ENCODE measurements around the gene B3GNT2.
A peak's percentile ranks its signal among the peaks of the same experiment; 100 is the strongest.
"Not testable (repeated sequence)": the region's sequence is repeated elsewhere in the genome, so short reads cannot be mapped to it uniquely, and the experiment has no call there.

B3GNT2 gene, protein sequence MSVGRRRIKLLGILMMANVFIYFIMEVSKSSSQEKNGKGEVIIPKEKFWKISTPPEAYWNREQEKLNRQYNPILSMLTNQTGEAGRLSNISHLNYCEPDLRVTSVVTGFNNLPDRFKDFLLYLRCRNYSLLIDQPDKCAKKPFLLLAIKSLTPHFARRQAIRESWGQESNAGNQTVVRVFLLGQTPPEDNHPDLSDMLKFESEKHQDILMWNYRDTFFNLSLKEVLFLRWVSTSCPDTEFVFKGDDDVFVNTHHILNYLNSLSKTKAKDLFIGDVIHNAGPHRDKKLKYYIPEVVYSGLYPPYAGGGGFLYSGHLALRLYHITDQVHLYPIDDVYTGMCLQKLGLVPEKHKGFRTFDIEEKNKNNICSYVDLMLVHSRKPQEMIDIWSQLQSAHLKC

DNA sequence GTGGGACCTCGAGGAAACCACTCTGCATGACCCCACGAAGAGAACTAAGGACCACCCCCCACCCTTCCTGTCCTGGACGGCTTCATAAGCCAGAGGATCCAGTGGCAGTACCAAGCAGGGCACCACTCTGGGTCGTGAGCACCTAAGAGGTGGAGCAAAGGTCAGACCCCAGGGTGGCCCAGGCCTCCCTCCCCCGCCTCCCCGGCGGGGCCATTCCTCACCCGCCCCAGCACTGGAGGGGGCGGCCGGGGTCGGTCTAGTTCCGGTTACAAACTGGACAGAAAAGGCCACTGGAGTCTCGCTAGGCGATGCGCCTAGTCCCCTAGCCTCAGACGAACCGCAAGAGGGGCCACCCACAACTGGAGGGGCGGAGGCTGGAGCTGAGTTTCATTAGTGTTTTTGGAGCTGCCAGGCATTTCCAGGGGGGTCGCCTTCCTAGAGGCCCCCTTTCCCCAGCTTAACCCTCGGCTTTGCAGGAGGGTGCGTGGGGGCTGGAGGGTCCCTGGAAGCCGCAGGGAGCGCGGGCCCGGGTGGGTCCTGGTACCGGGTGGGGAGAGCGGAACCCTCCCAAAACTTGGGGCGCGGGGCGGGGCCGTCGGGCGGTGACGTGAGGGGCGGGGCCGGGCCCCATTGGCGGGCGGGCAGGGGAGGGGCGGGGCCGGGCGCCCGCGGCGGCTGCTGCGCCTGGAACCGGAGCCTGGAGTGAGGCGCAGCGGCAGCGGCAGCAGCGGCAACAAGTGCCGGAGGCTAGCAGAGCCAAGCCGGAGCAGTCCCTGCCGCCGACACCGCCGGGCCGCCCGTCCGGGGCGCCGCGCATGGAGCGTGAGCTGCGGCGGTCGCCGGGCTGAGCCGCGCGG lies at the start of gene B3GNT2:
Gene B3GNT2, plus strand, starts transcription at position 695 of the 857 bp plus-strand sequence. CDS start 26,106 bp downstream, outside the sequence.
- peak; percentile 88 to 91 for DNase-seq

DNA sequence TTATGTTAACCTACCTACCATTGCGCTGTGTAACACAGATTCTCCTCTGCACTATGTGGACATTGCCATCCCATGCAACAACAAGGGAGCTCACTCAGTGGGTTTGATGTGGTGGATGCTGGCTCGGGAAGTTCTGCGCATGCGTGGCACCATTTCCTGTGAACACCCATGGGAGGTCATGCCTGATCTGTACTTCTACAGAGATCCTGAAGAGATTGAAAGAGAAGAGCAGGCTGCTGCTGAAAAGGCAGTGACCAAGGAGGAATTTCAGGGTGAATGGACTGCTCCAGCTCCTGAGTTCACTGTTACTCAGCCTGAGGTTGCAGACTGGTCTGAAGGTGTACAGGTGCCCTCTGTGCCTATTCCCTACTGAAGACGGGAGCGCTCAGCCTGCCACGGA lies 49.1 kb upstream of the B3GNT2 start:
- peak; percentile 20 to 22 for DNase-seq

DNA sequence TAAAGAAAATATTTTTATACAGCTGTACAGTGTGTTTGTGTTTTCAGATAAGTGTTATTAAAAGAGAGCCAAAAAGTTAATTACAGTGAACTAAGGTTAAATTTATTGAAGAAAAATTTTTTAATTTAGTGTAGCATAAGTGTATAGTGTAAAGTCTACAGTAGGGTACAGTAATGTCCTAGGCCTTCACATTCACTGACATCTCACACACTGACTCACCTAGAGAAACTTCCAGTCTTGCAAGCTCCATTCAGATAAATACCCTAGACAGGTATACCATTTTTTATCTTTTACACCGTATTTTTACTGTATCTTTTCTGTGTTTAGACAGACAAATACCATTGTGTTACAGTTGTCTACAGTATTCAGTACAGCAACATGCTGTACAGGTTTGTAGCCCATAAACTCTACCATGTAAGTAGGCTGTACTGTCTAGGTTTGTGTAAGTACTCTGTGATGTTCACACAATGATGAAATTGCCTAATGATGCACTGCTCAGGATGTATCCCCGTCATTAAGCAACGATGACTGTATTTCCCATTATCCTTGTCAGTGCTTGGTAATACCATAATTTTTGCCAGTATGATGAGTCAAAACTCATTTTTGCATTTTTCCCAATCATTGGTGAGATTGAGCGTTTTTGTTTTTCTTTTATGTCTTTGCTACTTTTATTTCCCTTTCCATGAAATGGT lies 48.2 kb upstream of the B3GNT2 start:
- DNase-seq = no peak

DNA sequence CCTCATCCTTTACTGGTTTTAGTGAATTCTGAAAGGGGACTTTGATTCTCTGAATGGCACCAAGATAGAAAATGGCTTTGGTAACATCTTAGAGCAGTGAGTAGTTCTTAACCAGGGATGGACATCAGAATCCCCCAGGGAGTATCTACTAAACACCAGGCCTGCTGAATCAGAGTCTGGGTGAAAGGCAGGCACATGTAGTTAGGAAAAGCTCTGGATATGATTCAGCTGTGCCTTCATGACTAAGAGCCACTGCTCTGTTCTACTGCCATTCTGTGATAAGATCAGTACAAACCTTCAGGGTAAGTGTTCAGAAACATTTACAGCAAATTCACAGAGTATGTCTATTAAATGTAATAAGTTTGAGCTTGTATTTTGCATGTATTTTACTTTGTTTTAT lies 46.2 kb upstream of the B3GNT2 start:
- DNase-seq = no peak

DNA sequence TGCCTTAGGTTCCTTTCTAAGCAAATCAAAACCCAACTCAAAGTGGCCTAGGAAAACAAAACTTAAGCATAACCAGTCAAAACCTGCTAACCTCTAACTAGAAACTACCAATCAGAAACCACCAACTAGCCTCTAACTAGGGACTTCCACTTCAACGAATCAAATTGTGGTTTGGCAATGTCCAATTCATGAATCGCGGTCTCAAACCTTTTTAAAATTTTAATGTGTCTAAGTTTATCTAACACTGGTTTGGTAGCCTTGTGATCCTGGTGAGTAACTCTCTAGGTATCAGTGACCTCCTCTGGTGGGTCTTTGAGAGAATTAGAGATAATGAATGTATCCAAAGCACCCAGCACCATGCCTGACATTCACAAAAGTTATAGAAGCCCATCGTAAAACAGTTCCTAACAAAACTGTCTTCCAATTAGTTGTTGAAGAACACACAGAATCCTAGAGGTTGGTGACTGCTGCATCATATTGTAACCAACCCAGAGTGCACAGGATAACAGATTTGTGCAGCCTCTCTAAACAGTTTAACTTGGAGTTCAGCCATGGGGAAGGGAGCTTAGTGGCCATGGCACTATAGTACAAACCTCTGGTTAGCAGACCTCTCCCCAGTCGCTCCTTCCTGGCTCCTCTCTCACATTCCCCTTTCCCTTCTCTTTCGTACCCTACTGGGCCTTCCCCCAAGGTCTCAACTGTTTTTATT lies 45.2 kb upstream of the B3GNT2 start:
- no peak for DNase-seq

DNA sequence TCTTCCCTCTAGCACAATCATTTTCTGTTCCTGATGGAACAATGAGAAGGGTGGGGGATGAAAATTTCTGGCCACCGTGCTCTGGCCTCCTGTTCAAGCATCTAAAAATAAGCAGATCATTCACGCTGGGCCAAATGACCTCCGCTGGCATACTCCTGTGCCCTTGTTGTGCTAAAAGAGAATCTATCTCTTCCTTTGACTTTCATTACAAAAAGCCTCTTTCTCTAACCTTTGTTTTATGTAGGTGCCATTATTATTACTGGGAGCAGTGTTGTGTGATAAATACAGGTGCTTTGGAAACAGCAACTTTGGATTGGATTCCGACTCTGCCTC lies 44.6 kb upstream of the B3GNT2 start:
- DNase-seq = no peak

DNA sequence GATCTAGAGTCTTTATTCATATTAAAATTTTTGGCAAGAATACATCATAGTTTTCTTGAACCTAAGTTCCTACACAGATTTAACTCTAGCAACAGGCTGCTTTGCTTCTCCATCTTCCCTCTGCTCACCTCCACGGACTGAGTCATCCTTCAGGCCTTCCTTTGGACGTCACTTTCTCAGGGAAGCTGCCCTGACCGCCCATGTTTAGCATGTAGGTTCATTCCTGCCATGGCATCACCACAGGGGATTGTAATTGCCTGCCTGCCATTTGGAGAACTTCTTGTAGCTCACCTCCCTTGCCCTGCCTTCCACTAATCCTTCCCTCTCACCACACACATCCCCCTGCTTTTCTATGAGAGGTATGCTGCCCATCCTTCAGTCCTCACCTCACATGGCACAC lies 43.9 kb upstream of the B3GNT2 start:
- DNase-seq = no peak

DNA sequence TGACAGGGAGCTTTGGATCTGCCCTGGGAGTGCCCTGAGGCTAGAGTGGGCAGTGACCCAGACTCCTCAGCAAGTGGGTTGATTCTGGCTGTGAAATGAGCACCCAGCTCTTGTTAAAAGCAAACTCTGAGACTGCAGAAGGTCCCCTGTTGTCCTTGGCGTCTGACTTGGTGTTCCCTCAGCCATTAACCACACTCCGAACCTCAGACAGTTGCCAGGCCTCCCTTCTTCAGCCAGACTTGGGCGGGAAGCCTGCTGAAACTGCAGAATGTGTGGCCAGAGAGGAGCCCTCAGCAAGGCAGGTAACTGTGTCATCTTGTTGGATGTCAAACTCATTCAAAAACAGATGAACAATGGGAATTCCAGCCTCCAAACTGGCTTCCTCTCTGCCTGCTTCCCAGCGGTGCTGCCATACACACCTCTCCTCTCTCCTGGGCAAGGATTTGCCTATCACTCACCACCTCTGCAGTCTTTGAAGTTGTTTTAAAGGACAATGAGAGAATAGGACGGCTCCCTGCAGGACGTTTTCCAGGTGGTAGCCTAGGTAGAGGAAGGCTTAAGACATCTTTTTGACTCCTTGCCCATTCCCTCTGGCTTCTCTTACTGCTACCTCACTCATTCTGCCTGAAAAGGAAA lies 38.9 kb upstream of the B3GNT2 start:
- DNase-seq = no peak

DNA sequence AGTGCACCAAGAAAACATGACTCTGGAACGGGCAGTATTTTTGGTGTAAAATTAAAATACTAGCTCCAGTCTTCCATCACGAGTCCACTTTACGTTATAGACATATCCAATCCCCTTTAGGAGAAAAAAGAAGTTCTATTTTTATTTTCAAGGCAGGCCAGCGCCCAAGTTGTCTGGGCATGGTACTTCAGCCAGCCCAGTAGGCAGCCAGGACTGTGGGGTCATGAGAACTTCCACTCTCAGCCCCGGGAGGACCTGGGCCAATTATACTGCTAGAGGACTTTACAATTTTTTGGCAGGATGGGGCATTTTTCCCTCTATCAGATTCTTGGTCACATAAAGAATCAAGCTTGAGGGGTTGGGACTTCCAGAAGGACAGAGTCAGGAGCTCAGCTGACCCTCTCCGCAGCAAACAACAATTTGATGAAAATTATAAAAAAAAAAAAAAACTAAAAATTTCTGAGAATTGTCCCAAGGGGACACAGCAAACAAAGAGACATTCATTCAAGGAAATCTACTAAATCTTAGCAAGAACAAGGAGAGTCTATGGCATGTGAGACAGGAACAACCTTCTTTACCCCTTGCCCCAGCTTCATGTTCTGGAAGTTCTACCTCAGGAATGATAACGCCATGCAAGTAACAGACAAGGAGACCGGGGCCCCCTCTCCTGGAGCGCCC lies 37.3 kb upstream of the B3GNT2 start:
- DNase-seq = no peak

DNA sequence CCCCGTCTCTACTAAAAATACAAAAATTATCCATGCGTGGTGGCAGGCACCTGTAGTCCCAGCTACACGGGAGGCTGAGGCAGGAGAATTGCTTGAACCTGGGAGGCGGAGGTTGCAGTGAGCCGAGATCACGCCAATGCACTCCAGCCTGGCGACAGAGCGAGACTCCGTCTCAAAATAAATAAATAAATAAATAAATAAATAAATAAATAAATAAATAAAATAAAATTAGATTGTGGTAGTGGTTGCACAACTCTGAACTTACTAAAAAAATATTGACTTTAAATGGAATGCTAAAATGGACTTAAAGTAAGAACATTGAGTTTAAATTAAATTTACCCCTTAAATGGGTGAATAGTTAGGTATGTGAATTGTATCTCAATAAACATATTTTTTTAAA lies 35.2 kb upstream of the B3GNT2 start:
- DNase-seq = not testable (repeated sequence)

DNA sequence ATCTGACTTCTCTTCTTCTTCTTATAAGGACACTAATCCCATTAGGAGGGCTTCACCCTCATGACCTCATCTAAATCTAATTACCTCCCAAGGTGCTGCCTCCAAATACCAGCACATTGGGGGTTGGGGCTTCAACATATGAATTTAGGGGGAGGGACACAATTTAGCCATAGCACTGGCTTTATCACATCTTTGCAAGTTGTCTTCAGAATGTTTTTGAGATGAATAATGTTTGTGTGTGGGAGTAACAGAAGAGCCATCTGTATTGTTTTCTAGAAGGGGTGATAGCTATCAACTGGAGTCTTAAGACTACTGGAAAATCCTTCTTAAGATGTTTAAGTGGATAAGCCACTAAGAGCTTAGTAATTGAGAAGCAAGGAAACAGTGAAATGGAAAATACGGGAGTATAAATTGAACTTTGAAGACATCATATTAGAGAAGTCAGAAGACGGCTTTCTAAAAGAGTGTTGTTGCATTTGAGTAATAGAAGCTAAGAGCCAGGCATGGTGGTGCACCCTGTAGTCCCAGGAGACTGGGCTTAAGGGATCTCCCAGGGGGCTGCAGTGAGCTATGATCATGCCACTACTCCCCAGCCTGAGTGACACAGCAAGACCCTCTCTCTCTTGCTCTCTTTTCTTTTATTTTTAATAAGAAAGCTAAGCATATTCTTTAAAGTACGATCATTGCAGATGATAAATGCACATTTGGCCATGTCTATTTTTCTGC lies 32.6 kb upstream of the B3GNT2 start:
- DNase-seq = no peak

DNA sequence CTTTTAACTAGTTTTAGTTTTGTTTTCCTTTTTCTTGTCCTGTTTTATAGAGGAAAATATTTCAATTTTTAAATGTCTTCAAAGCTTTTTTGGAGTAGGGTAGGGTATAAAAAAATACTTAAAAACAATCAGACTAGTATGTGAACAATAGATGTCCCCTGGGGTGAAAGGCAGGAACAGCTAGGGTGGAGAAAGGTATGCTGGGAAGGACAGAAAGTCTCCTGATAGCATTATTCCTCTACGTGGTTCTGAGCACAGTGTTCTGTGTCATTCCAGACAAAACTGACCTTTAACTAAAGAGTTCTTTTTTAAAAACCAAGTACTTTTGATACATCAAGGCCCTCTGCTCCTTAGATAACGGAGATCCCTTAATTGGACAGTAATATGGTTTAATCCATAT lies 32.1 kb upstream of the B3GNT2 start:
- no peak for DNase-seq

DNA sequence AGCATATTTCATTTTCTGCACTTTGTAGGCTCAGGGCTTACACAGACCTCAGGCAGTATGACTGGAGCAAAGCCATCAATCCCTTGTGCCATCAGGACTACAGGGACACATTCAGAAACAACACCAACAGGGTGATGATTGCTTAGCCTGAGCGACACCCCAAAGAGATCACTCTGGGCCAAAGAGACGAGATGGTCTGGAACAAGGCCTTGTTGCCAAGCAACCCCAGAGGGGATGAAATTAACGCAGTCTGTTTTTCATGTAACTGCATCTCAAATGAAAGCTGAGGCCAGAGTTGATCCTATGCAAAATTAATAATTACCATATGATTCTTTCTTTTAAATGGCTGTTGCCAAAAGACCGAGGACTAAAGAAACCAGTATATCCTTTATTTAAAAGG lies 20.2 kb upstream of the B3GNT2 start:
- DNase-seq = no peak

DNA sequence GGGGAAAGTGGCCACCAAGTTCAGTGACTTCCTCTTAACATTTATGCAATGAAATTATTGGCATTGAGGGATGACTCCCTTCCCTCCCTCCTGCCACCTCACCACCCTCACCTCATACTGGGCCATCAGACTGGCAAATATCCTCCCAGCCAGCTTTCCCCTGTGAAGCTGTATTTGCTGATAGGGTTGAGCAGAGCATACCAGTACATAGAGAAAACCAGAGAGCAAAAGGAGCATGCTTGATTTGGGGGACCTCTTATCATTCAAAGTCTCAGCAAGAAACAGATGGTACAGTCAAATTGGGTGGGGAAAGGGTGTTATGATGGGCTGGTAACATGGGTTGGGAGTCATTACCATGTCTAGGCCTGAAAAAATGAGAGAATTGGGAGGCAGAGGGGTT lies 19.1 kb upstream of the B3GNT2 start:
- no peak for DNase-seq

DNA sequence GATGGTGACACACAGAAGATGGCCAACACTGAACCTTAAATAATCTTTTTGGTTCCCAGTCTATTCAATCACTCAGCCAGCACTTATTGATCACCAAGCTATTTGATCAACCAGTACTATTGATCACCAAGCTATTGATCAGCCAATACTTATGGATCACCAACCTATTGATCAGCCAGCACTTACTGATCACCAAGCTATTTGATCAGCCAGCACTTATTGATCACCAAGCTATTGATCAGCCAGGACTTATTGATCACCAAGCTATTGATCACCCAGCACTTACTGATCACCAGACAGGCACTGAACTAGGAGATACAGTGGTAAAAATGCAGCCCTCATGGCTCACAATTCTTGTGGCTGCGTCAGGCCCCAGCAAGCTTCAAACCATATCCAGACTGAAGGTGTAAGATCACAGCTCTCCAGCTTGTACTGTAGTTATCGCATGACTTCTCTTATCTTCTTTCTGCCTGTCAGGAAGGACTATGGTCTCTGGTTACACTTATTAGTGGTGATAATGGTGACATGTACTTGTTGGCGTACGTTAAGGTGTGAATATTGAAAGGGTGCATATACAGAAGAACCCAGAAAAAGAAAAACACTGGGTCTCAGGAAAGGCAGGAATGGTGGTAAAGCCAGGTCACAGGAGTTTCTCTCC lies 18.4 kb upstream of the B3GNT2 start:
- no peak for DNase-seq

DNA sequence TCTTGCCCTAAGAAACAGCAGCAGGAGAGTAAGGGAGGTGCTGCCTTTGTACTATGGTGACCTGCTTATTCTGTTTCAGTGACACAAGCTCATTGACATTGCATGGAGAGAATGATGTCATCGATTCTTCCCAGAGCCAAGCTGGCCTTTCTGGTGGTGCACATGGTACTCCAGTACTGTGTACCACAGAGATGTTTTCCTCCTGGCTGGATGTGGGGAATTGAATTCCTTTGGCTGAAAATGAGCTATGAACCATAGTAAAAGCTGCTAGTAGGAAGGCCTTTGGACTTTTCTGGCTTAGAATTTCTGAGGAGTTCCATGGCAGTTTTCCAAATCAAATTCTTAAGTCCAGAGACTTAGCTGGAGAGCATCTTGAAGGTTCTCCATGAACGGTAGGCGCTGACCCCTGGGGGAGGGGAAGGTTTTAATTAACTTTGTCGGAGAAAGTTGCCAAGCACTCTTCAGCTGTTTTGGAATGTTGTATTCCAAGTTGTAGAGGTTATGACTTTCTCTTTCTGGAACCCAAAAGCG lies 17.1 kb upstream of the B3GNT2 start:
- DNase-seq = no peak

DNA sequence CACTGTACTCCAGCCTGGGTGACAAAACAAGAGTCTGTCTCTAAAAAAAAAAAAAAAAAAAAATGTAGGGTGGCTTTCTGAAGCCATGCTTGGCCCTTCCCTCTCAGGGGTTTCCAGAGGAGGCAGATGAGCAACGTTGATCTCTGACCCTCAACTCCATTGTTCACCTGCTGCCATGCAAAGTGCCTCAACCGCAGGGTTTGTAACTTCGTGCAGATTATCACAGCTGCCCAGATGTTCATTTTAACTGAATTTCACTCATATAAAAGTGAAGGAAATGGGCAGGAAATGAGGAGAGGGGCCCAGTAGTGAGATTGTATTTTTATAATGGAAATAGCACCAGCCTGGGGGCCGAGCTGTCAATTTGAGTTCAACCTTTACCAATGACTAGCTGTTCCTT lies 14.9 kb upstream of the B3GNT2 start:
- no peak for DNase-seq

DNA sequence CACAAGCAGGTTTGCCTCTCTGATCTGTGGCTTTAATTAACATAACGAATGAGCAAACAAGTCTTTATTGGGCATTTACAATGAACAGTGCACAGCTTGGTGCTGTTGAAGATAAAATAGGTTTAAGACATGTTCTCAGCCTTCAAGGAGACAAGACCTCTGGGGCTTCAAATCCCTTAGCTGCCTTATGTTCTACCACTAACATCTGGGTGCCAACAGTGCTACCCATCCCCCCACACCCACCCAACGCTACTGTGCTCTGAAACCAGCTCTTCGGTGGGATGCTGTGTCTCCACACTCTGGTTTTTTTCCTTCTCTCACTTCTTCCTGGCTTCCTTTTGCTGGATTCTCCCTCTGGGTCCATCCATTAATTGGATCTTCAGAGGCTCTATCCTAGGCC lies 14.1 kb upstream of the B3GNT2 start:
- no peak for DNase-seq

DNA sequence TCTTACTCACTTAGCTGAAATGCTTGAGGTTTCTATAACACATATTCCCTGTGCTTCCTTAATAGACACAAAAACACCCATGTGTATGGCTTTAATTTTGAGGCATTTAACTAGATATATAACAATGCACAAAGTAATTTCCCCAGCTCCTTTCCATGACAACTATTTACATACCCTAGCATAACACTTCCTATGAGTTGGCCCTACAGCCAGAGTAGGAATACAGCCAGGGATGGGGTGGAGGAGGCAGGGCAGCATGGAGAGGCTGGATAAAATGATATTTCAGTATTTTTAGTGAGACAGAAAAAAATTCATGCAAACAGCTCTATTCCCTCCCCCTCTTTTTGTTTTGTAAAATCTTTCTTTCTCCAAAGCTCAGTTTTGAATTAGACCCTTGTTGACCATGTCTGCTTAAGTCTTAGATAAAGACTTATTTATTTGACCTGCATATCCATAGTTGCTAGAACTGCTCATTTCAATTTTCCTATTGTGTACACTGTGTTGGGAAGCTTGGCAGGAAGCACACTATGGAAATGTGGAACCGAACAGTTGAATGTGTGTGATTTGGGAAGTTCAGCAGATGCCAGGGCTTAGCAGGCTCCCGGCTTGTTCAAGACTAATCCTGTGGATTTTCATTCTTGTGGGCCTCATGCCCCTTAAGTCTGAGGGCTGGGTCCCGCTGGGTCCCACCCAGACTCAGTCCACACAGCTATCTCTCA lies 11.2 kb upstream of the B3GNT2 start:
- DNase-seq = no peak
